Tibial artery (tissue), 4 donors: ENCODE measurements around the gene UBAC2.

Source experiments
- DNase-seq, 2 donors: peaks; one replicate each; pipeline ENCODE4 v3.0.0-alpha.2; 2019
- H3K27ac ChIP-seq, 2 donors: fragments of 200-600 bp; sonication (generic) in 1 of 2; 1 replicate in 1 of 2; 2 replicates in 1 of 2; pipeline ENCODE4 v1.5.1; 2018 to 2019; ENCODE audit warnings: mild to moderate bottlenecking in 1 of 2
- H3K27me3 ChIP-seq, 2 donors: fragments of 200-600 bp; sonication (generic) in 1 of 2; one replicate each; pipeline versions ENCODE4 v1.5.1 to v1.6.0; 2016 to 2019
- H3K36me3 ChIP-seq, 3 donors: fragments of 200-600 bp; sonication (generic) in 2 of 3; one replicate each; pipeline ENCODE4 v1.5.1; 2016 to 2019; ENCODE audit warnings: mild to moderate bottlenecking in 2 of 3
- H3K4me1 ChIP-seq, 4 donors: fragments of 200-600 bp; sonication (generic) in 2 of 4; 1 replicate in 3 of 4; 2 replicates in 1 of 4; pipeline ENCODE4 v1.5.1; 2016 to 2019
- H3K4me3 ChIP-seq, 2 donors: fragments of 200-600 bp; sonication (generic) in 1 of 2; 1 replicate in 1 of 2; 2 replicates in 1 of 2; pipeline ENCODE4 v1.5.1; 2018 to 2019; ENCODE audit warnings: mild to moderate bottlenecking in 2 of 2
- H3K9me3 ChIP-seq, 3 donors: fragments of 200-600 bp; sonication (generic) in 1 of 3; one replicate each; pipeline ENCODE4 v1.5.1; 2016 to 2019
- intact Hi-C: fragments of 100-400 bp; cut with DNase I; formaldehyde crosslinking; loops from one replicate; pipeline ENCODE4 v1.15.0; 2023; ENCODE audit warnings: low total_unique reads
- TF ChIP-seq, protein P1 (sequence below), 2 experiments: fragments of 200-600 bp in 1 of 2; fragments of 450-650 bp in 1 of 2; IDR thresholded peaks; one replicate each; pipeline ENCODE4 v1.5.1; 2017 to 2019; ENCODE audit warnings: antibody characterized with exemption in 2 of 2, mild to moderate bottlenecking in 1 of 2, moderate library complexity in 1 of 2

The UBAC2 gene

DNA sequence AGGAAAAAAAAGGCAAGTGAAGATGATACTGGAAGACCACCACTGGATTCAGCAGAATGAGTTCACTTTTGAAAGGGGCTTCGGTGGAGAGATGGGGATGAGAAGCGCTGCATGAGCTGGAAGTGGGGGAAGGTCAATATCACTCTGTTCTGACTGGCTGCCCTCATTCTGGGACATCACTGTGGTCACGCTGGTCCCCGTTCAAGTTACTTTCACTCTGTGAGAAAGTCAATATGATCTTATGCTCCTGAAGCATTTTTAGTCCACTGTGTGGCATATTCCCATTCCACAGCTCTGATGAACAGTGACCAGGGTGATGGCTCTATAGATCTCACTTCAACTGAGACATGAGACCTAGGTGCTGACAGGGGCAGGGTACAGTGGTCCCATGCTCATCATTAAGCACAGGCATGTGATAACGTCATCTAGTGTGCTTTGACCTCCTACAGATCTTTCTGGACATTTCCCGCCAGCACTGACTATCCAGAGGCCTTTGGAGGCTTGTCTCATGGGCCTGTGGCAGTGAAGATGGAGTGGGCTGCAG lies 146.8 kb downstream of the UBAC2 start:
- TF ChIP-seq, protein P1, sequence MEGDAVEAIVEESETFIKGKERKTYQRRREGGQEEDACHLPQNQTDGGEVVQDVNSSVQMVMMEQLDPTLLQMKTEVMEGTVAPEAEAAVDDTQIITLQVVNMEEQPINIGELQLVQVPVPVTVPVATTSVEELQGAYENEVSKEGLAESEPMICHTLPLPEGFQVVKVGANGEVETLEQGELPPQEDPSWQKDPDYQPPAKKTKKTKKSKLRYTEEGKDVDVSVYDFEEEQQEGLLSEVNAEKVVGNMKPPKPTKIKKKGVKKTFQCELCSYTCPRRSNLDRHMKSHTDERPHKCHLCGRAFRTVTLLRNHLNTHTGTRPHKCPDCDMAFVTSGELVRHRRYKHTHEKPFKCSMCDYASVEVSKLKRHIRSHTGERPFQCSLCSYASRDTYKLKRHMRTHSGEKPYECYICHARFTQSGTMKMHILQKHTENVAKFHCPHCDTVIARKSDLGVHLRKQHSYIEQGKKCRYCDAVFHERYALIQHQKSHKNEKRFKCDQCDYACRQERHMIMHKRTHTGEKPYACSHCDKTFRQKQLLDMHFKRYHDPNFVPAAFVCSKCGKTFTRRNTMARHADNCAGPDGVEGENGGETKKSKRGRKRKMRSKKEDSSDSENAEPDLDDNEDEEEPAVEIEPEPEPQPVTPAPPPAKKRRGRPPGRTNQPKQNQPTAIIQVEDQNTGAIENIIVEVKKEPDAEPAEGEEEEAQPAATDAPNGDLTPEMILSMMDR (IDR thresholded peaks at IDR 0.05): no peak
- H3K36me3 ChIP-seq: peaks cover 23 to 48% (median 30%) of the 10 kb centered on the region in 3 donors
- H3K27ac ChIP-seq: no peak overlapping the region
- H3K4me1 ChIP-seq: no peaks in the 10 kb centered on the region
- no peak overlapping the region for H3K4me3 ChIP-seq
- no peaks in the 10 kb centered on the region for H3K27me3 ChIP-seq
- intact Hi-C loops: no loop called here
- no peak for DNase-seq
- no peaks in the 10 kb centered on the region for H3K9me3 ChIP-seq

DNA sequence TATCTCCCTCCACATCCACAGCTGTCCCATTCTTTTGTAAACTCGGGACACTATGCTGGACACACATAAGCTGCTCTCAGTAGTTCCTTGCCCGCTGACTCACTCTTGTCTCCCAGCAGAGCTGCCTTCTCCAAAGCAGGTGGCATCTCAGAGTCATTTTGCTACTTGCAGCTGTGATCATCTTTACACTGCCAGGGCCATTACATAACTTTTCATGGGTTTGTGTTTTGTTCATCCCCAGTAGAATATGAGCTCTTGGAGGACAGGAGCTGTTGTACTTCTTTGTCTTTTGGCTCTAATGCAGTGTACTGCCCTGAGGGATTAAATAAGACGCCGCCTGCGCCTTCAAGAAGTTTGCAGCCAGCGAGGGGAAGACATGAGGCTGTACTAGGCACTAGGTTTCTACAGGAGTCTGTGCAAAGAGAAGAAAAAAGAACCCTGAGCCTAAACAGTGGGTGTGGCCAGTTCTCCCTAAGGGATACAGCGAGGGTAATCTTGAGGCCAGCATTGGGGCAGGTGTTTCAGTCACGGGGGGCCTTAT lies 147.3 kb downstream of the UBAC2 start:
- H3K4me3 ChIP-seq: no peak overlapping the region
- no peak for DNase-seq
- H3K36me3 ChIP-seq: peaks cover 17 to 46% (median 27%) of the 10 kb centered on the region in 3 donors
- no peaks in the 10 kb centered on the region for H3K27me3 ChIP-seq
- TF ChIP-seq, protein P1 (IDR thresholded peaks at IDR 0.05): no peak
- H3K9me3 ChIP-seq: no peaks in the 10 kb centered on the region
- H3K4me1 ChIP-seq: no peaks in the 10 kb centered on the region
- no peak overlapping the region for H3K27ac ChIP-seq
- intact Hi-C loops: no loop called here

DNA sequence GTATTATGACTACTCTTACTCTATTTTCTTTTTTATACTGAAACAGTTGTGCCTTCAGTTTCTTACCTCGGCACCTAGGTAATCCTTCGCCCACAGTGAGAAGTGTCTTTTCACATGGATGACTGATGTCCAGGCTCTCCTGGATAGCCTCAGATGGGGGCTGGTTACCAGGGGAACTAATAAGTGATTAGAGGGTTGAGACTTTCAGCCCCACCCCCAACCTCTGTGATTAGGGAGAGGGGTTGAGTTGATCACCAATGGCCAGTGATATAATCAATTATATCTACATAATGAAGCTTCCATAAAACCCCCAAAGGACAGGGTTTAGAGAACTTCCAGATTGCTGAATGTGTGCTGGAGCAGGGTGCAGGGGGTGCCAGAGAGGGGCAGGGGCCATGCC lies 149.5 kb downstream of the UBAC2 start:
- Histone ChIP-seq H3K36me3 (peaks cover 11 to 28% (median 16%) of the 10 kb centered on the region in 3 donors), H3K27me3 (no peaks in the 10 kb centered on the region), H3K4me3 (no peak overlapping the region), H3K9me3 (no peaks in the 10 kb centered on the region), H3K4me1 (peaks cover 0 to 8% (median 0%) of the 10 kb centered on the region in 4 donors), H3K27ac (no peak overlapping the region)
- intact Hi-C loops: no loop called here
- TF ChIP-seq, protein P1 (IDR thresholded peaks at IDR 0.05): no peak
- no peak for DNase-seq

DNA sequence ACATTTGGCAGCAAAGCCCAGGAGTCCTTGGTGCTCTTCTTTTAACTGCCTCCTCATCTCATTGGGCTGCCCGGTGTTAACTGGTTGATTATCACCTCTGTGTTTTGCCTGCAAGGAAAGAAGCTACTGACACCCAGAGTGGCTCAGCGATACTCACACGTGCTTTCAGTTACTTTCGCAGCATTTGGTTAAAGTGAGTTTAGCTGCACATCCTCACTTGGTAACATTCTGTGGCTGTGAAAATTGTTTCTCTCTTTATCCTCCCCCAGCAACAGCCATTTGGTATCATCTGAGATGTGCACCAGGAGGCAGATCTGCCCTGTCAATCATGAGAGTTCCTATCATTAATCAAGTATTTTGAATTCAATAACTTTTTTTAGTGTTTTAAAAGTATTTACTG lies 151.1 kb downstream of the UBAC2 start:
- intact Hi-C loops: no loop called here
- no peak for DNase-seq
- Histone ChIP-seq H3K27ac (no peak overlapping the region), H3K4me3 (no peak overlapping the region), H3K9me3 (no peaks in the 10 kb centered on the region), H3K4me1 (peaks cover 0 to 18% (median 0%) of the 10 kb centered on the region in 4 donors), H3K27me3 (no peaks in the 10 kb centered on the region), H3K36me3 (peaks cover 5 to 37% (median 8%) of the 10 kb centered on the region in 3 donors)
- TF ChIP-seq, protein P1 (IDR thresholded peaks at IDR 0.05): no peak

DNA sequence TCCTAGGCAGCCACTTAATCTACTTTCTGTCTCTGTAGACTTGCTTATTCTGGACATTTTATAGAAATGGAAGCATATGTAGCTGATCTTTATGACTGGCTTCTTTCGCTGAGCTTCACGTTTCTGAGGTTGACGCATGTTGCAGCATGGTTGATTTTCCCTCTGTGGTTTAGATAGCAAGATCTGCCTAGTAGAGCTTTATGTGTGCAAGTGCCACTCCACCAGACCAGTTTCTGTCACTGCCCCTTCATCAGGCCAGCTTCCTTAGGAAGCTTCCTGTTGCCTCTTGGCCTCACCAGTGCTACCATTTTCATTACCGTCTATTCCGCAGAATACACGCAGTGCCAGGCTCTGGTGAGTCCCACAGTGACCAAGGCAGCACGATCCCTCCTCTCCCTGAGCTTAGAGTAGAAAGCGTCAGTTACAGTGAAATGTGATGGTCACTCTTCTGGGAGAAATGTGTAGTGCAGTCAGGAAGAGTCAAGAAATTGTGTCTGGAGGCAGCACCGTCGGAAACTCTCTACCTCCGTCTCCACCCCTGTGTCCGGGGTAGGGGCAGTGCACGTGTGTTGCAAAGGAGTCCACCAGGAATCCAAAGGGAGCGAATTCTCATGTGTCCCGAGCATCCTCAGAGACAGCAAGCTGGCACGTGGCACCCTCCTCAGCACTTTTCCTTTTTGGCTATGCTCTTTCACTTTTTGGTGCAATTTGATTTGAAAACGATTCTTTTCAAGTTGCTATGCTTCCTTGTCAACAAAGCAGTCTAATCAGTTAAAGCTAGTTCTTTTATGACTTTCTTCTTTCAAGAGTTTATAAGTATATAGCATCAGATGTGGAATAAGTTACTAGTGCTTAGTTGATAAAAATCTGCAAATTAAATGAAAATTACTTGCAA lies 151.9 kb downstream of the UBAC2 start:
- H3K4me3 ChIP-seq: no peak overlapping the region
- peaks cover 0 to 22% (median 0%) of the 10 kb centered on the region in 4 donors for H3K4me1 ChIP-seq
- no peaks in the 10 kb centered on the region for H3K9me3 ChIP-seq
- TF ChIP-seq, protein P1 (IDR thresholded peaks at IDR 0.05): no peak
- intact Hi-C loops: no loop called here
- no peaks in the 10 kb centered on the region for H3K27me3 ChIP-seq
- no peak overlapping the region for H3K27ac ChIP-seq
- no peak for DNase-seq
- peaks cover 8 to 37% (median 9%) of the 10 kb centered on the region in 3 donors for H3K36me3 ChIP-seq
